DOHH2 (cell line): Measurements from ENCODE around the gene CYP2W1.

ENCODE experiments used
- H3F3A ChIP-seq: fragments of 200-600 bp; sonication (generic), shearing (Covaris generic); 2 replicates; pipeline ENCODE4 v1.6.0; 2016; ENCODE audit warnings: antibody characterized with exemption, mild to moderate bottlenecking; ENCODE audit not compliant: control insufficient read depth, insufficient read depth
- H3K27ac ChIP-seq: fragments of 200-600 bp; sonication (generic); 2 replicates; pipeline ENCODE4 v1.5.1; 2014; ENCODE audit warnings: low read depth, mild to moderate bottlenecking, low read length, moderate library complexity
- H3K27me3 ChIP-seq: fragments of 200-600 bp; sonication (generic); 2 replicates; pipeline ENCODE4 v1.6.1; 2014; ENCODE audit warnings: mild to moderate bottlenecking, low read length, mixed read lengths; ENCODE audit not compliant: control insufficient read depth
- H3K36me3 ChIP-seq: fragments of 200-600 bp; sonication (generic); 2 replicates; pipeline ENCODE4 v1.6.1; 2014; ENCODE audit warnings: mild to moderate bottlenecking, low read length, moderate library complexity, mixed read lengths; ENCODE audit not compliant: control insufficient read depth
- H3K4me1 ChIP-seq: fragments of 200-600 bp; sonication (generic); 2 replicates; pipeline ENCODE4 v1.6.1; 2014; ENCODE audit warnings: mild to moderate bottlenecking, low read length, mixed read lengths; ENCODE audit not compliant: control insufficient read depth
- H3K4me2 ChIP-seq: fragments of 200-600 bp; sonication (generic); 2 replicates; pipeline ENCODE4 v1.6.0; 2014; ENCODE audit warnings: mild to moderate bottlenecking, low read length, moderate library complexity
- H3K4me3 ChIP-seq: fragments of 200-600 bp; sonication (generic); 2 replicates; pipeline ENCODE4 v1.5.1; 2014; ENCODE audit warnings: mild to moderate bottlenecking, low read length, mixed read lengths
- H3K79me2 ChIP-seq: fragments of 200-600 bp; sonication (generic); 2 replicates; pipeline ENCODE4 v1.6.1; 2014; ENCODE audit warnings: mild to moderate bottlenecking, low read length, mixed read lengths; ENCODE audit not compliant: control insufficient read depth
- H3K9me2 ChIP-seq: fragments of 200-600 bp; sonication (generic); replicated peaks from 2 replicates; pipeline ENCODE4 v1.6.1; 2014; ENCODE audit warnings: mild to moderate bottlenecking, low read length, mixed read lengths; ENCODE audit not compliant: control insufficient read depth
- H3K9me3 ChIP-seq: fragments of 200-600 bp; sonication (generic); 2 replicates; pipeline ENCODE4 v1.6.1; 2014; ENCODE audit warnings: antibody characterized with exemption, low read length, mixed read lengths; ENCODE audit not compliant: control insufficient read depth, insufficient read depth
- H4K20me1 ChIP-seq: fragments of 200-600 bp; sonication (generic); 2 replicates; pipeline ENCODE4 v1.6.0; 2014; ENCODE audit warnings: low read depth, mild to moderate bottlenecking, antibody characterized with exemption, low read length, moderate library complexity; ENCODE audit not compliant: control insufficient read depth, insufficient read depth
- CTCF ChIP-seq: fragments of 200-600 bp; sonication (generic); IDR thresholded peaks from one replicate; pipeline ENCODE4 v1.5.1; 2014; ENCODE audit warnings: antibody characterized with exemption, mild to moderate bottlenecking, low read depth, low read length; ENCODE audit not compliant: poor library complexity, severe bottlenecking
- EZH2phosphoT487 ChIP-seq: fragments of 200-600 bp; sonication (generic); IDR thresholded peaks from 2 replicates; pipeline ENCODE4 v1.6.1; 2017; ENCODE audit warnings: borderline replicate concordance, mild to moderate bottlenecking, antibody characterized with exemption, low read length, moderate library complexity, mixed read lengths

The CYP2W1 gene

GRCh38 chr7:1011297-1012003 lies 28.5 kb downstream of the CYP2W1 start:
- H3K27ac ChIP-seq = no peak overlapping the region
- H3K4me3 ChIP-seq = no peak overlapping the region
- no peaks in the 10 kb centered on the region for H3K27me3 ChIP-seq
- H3K36me3 ChIP-seq = peaks cover 69% of the 10 kb centered on the region
- peaks cover 3% of the 10 kb centered on the region; the same call in 1 of the 2 replicates for H3F3A ChIP-seq
- H3K9me2 ChIP-seq = no peaks in the 10 kb centered on the region
- H3K9me3 ChIP-seq = no peaks in the 10 kb centered on the region
- no peak overlapping the region for H3K4me2 ChIP-seq
- H4K20me1 ChIP-seq = peaks cover 20% of the 10 kb centered on the region
- H3K4me1 ChIP-seq = peaks cover 29% of the 10 kb centered on the region
- H3K79me2 ChIP-seq = peaks cover 77% of the 10 kb centered on the region
- TF ChIP-seq CTCF (no peak), EZH2phosphoT487 (no peak)

- peaks cover 67% of the 10 kb centered on the region for H3K36me3 ChIP-seq
- H3K9me3 ChIP-seq = no peaks in the 10 kb centered on the region
- no peaks in the 10 kb centered on the region for H3K9me2 ChIP-seq
- H3F3A ChIP-seq = peaks cover 3% of the 10 kb centered on the region; the same call in 1 of the 2 replicates
- H3K27ac ChIP-seq = no peak overlapping the region
- H3K4me2 ChIP-seq = no peak overlapping the region
- H3K27me3 ChIP-seq = no peaks in the 10 kb centered on the region
- no peak for TF ChIP-seq EZH2phosphoT487
- TF ChIP-seq CTCF = no peak
- H3K4me3 ChIP-seq = no peak overlapping the region
- peaks cover 25% of the 10 kb centered on the region for H3K4me1 ChIP-seq
- peaks cover 20% of the 10 kb centered on the region for H4K20me1 ChIP-seq
- peaks cover 81% of the 10 kb centered on the region for H3K79me2 ChIP-seq
Observed at GRCh38 chr7:1012004-1012715, 29.2 kb downstream of the CYP2W1 start.

GRCh38 chr7:1012716-1013095 lies 29.7 kb downstream of the CYP2W1 start:
- TF ChIP-seq EZH2phosphoT487 (no peak), CTCF (no peak)
- H3K27ac ChIP-seq = no peak overlapping the region
- peaks cover 21% of the 10 kb centered on the region for H3K4me1 ChIP-seq
- H3K27me3 ChIP-seq = no peaks in the 10 kb centered on the region
- no peak overlapping the region for H3K4me2 ChIP-seq
- peaks cover 20% of the 10 kb centered on the region for H4K20me1 ChIP-seq
- H3K79me2 ChIP-seq = peaks cover 82% of the 10 kb centered on the region
- H3K9me2 ChIP-seq = no peaks in the 10 kb centered on the region
- peaks cover 3% of the 10 kb centered on the region; the same call in 1 of the 2 replicates for H3F3A ChIP-seq
- no peak overlapping the region for H3K4me3 ChIP-seq
- H3K36me3 ChIP-seq = peaks cover 67% of the 10 kb centered on the region
- no peaks in the 10 kb centered on the region for H3K9me3 ChIP-seq
